ENCODE measurements around the gene MTHFSD.

MTHFSD gene

GRCh38 chr16:86530251-86531190 is 24.5 kb downstream of the MTHFSD start:
- no peak overlapping the region for H3K4me3 ChIP-seq
- no peaks in the 10 kb centered on the region for H3K27me3 ChIP-seq (ENCODE audit: low read depth)
- no peak for DNase-seq (ENCODE audit: low spot score in 2 of 2)
- in situ Hi-C loops (cut with MboI; ENCODE audit: low sequenced_read_pairs) = no loop called here
- no peaks in the 10 kb centered on the region for H3K4me1 ChIP-seq
- H3K36me3 ChIP-seq (replicated peaks) = no peaks in the 10 kb centered on the region; the same call in 1 of the 2 replicates
- no peaks in the 10 kb centered on the region for H3K9me3 ChIP-seq

DNA sequence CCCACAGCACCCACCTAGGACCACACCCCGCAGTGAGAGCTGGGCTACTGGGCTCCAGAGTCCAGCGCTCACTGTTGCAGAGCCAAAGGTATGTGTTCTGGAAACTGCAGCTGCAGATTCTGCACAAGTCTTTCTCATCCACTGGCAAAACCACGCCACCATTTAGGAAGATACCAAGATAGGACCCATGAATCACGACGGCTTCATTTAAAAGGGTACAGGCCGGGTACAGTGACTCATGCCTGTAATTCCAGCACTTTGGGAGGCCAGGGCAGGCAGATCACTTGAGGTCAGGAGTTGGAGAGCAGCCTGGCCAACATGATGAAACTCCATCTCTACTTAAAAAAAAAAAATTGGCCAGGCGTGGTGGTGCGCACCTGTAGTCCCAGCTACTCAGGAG is 25.9 kb downstream of the MTHFSD start:
- Histone ChIP-seq H3K36me3 (replicated peaks) (no peaks in the 10 kb centered on the region; the same call in 1 of the 2 replicates), H3K9me3 (no peaks in the 10 kb centered on the region), H3K4me3 (no peak overlapping the region), H3K4me1 (no peaks in the 10 kb centered on the region), H3K27me3 (ENCODE audit: low read depth) (peaks cover under 1% of the 10 kb centered on the region; the same call in 1 of the 2 replicates)
- in situ Hi-C loops (cut with MboI; ENCODE audit: low sequenced_read_pairs) = no loop called here
- DNase-seq (ENCODE audit: low spot score in 2 of 2) = no peak

- Histone ChIP-seq H3K9me3 (no peaks in the 10 kb centered on the region), H3K4me1 (no peaks in the 10 kb centered on the region), H3K36me3 (replicated peaks) (no peaks in the 10 kb centered on the region; the same call in 1 of the 2 replicates), H3K4me3 (no peak overlapping the region), H3K27me3 (ENCODE audit: low read depth) (peaks cover 4% of the 10 kb centered on the region)
- DNase-seq (ENCODE audit: low spot score in 2 of 2) = no peak
- in situ Hi-C loops (cut with MboI; ENCODE audit: low sequenced_read_pairs) = no loop called here
Observed at GRCh38 chr16:86528061-86528929, 26.7 kb downstream of the MTHFSD start.

GRCh38 chr16:86527366-86527765 is 27.7 kb downstream of the MTHFSD start:
- Histone ChIP-seq H3K27me3 (ENCODE audit: low read depth) (peaks cover 4% of the 10 kb centered on the region), H3K4me1 (no peaks in the 10 kb centered on the region), H3K36me3 (replicated peaks) (no peaks in the 10 kb centered on the region), H3K4me3 (no peak overlapping the region), H3K9me3 (no peaks in the 10 kb centered on the region)
- no peak for DNase-seq (ENCODE audit: low spot score in 2 of 2)
- in situ Hi-C loops (cut with MboI; ENCODE audit: low sequenced_read_pairs) = no loop called here

DNA sequence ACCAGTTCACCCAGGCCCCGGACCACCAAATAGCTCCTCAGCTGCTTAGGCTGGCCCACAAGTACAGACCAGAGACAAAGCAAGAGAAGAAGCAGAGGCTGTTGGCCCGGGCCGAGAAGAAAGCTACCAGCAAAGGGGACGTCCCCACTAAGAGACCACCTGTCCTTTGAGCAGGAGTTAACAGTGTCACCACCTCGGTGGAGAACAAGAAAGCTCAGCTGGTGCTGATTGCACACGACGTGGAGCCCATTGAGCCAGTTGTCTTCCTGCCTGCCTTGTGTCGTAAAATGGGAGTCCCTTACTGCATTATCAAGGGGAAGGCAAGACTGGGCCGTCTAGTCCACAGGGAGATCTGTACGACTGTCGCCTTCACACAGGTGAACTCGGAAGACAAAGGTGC is 29.3 kb downstream of the MTHFSD start:
- in situ Hi-C loops (cut with MboI; ENCODE audit: low sequenced_read_pairs) = no loop called here
- DNase-seq (ENCODE audit: low spot score in 2 of 2) = no peak
- H3K4me3 ChIP-seq = no peak overlapping the region
- H3K9me3 ChIP-seq = no peaks in the 10 kb centered on the region
- H3K36me3 ChIP-seq (replicated peaks) = no peaks in the 10 kb centered on the region
- no peaks in the 10 kb centered on the region for H3K4me1 ChIP-seq
- peaks cover 4% of the 10 kb centered on the region for H3K27me3 ChIP-seq (ENCODE audit: low read depth)

DNA sequence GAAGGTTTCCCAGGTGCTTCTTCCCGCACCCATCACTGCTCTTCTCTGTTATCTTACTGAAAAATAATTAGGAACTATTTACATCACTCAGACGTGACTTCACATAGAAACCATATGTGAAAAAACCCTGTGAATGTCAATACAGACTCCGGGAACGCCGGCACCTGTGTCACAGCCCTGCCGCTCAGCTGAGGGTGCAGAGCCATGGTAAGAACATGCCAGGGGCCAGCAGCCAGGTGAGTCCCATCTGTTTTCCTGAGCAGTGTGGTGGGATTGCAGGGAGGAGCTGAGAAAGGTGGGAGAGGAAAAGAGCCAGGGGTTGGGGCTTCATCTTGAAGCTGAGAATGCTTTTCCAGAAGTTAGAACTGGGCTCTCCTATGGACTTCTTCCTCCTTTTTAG is 31.0 kb downstream of the MTHFSD start:
- no peaks in the 10 kb centered on the region for H3K4me1 ChIP-seq
- DNase-seq (ENCODE audit: low spot score in 2 of 2) = no peak
- no peaks in the 10 kb centered on the region for H3K9me3 ChIP-seq
- no peaks in the 10 kb centered on the region for H3K36me3 ChIP-seq (replicated peaks)
- H3K27me3 ChIP-seq (ENCODE audit: low read depth) = peaks cover 10% of the 10 kb centered on the region
- no peak overlapping the region for H3K4me3 ChIP-seq
- in situ Hi-C loops (cut with MboI; ENCODE audit: low sequenced_read_pairs) = no loop called here

DNA sequence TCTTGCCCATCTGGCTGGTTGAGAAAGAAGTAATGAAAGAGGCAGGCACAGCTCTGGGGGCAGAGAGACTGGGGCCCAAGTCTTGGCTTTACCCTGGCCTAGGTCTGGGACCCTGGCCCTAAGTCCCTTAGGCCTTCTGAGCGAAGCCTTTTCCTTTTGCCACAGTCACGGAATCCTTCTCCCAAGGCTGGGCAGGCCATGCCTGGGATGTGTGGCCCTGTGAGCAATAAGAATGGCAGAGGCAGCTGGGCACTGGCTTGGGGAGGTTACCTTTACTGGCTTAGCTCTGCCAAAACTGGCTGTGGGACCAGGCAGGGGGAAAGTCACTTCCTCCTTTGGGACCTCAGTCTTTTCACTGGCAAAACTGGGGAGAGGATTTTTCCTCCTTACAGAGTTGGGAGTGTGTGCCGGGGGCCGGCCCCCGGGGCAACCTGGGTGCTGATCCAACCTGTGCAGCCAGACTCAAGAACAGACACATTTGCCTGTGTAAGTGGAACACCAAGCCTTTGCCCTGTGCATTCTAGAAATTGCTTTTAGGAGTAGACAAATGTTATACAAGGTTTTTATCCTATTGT is 31.8 kb downstream of the MTHFSD start:
- Histone ChIP-seq H3K4me1 (no peaks in the 10 kb centered on the region), H3K27me3 (ENCODE audit: low read depth) (peaks cover 10% of the 10 kb centered on the region), H3K4me3 (no peak overlapping the region), H3K36me3 (replicated peaks) (no peaks in the 10 kb centered on the region), H3K9me3 (no peaks in the 10 kb centered on the region)
- DNase-seq (ENCODE audit: low spot score in 2 of 2) = no peak
- in situ Hi-C loops (cut with MboI; ENCODE audit: low sequenced_read_pairs) = no loop called here

DNA sequence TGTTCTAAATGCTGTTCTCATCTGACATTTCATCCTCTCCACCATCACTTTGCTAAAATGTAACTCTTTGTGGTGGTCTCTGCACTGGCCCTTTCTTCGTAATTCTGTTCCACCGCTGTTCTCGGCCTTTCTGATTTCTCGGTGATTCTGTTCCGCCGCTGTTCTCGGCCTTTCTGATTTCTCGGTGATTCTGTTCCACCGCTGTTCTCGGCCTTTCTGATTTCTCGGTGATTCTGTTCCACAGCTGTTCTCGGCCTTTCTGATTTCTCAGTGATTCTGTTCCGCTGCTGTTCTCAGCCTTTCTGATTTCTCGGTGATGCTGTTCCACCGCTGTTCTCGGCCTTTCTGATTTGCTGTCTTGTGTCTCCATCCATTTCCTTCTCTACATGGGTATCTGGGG is 32.4 kb downstream of the MTHFSD start:
- no peaks in the 10 kb centered on the region for H3K9me3 ChIP-seq
- no peak overlapping the region for H3K4me3 ChIP-seq
- no peaks in the 10 kb centered on the region for H3K36me3 ChIP-seq (replicated peaks)
- no peaks in the 10 kb centered on the region for H3K4me1 ChIP-seq
- no peak for DNase-seq (ENCODE audit: low spot score in 2 of 2)
- in situ Hi-C loops (cut with MboI; ENCODE audit: low sequenced_read_pairs) = no loop called here
- peaks cover 10% of the 10 kb centered on the region for H3K27me3 ChIP-seq (ENCODE audit: low read depth)

GRCh38 chr16:86521236-86522197 is 33.5 kb downstream of the MTHFSD start:
- no peaks in the 10 kb centered on the region for H3K9me3 ChIP-seq
- H3K27me3 ChIP-seq (ENCODE audit: low read depth) = peaks cover 19% of the 10 kb centered on the region
- in situ Hi-C loops (cut with MboI; ENCODE audit: low sequenced_read_pairs) = no loop called here
- no peak overlapping the region for H3K4me3 ChIP-seq
- H3K36me3 ChIP-seq (replicated peaks) = no peaks in the 10 kb centered on the region
- no peaks in the 10 kb centered on the region for H3K4me1 ChIP-seq
- DNase-seq (ENCODE audit: low spot score in 2 of 2) = no peak

- in situ Hi-C loops (cut with MboI; ENCODE audit: low sequenced_read_pairs) = no loop called here
Observed at GRCh38 chr16:86520317-86521210, 34.5 kb downstream of the MTHFSD start.

DNA sequence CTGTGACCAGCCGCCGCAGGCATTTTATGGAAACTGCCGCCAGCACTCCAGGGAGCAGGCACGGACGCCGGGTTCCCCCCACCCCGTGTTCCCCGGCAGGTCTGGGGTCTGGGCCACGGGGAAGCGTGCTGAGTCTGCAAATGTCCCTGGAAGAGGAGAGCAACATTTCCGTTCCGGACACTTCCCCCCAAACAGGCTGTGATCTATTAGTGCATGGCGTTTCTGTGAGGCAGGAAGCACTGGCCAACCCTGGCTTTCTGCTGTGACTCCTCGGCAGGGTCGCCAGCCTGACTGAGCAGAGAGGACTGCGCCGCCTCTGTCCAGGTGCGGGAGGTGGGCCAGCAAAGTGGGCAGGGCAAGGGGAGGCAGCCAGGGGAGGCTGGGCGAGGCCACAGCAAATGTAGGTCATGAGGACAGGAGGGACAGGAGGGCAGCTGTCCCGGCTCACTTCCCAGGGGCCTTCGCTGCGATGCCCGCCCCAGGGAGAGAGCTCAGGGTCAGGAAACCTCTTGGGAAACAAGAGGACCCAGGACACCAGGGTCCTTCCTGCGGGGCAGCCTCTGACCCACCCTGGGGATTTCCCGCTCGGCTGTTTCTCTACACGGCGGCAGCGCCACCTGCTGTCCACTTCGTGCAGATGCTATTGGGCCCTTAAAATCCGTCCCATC is 35.3 kb downstream of the MTHFSD start:
- in situ Hi-C loops (cut with MboI; ENCODE audit: low sequenced_read_pairs) = loop anchor here (5.0 to 10.0 kb wide), 3 partner anchors 177 to 695 kb away; no protein-coding TSS in a partner anchor
- no peaks in the 10 kb centered on the region for H3K36me3 ChIP-seq (replicated peaks)
- no peaks in the 10 kb centered on the region for H3K4me1 ChIP-seq
- H3K9me3 ChIP-seq = no peaks in the 10 kb centered on the region
- DNase-seq (ENCODE audit: low spot score in 2 of 2) = peak; percentile 62 to 81
- H3K27me3 ChIP-seq (ENCODE audit: low read depth) = peaks cover 36% of the 10 kb centered on the region
- no peak overlapping the region for H3K4me3 ChIP-seq

More at GRCh38 chr16:86520317-86521210, 34.5 kb downstream of the MTHFSD start:
- Histone ChIP-seq H3K36me3 (replicated peaks) (no peaks in the 10 kb centered on the region), H3K27me3 (ENCODE audit: low read depth) (peaks cover 28% of the 10 kb centered on the region), H3K4me3 (no peak overlapping the region), H3K4me1 (no peaks in the 10 kb centered on the region), H3K9me3 (no peaks in the 10 kb centered on the region)
- no peak for DNase-seq (ENCODE audit: low spot score in 2 of 2)

All from HAP-1 (cell line).